ENCODE data around the gene GNAI3. TPM values are rescaled to one million over a fixed set of nuclear protein-coding genes. Genes with fewer than 3 reads are reported as not detected.

Gene GNAI3
- total and polyA plus RNA-seq, 10 of the 15 experiments (the other 5 are each of a cell fraction or from before 2014, with no cell fraction given), result 5.9 to 13.8 (median 8.0) TPM

GRCh38 chr1:109598655-109599054 is 50.2 kb downstream of the GNAI3 start:
- Histone ChIP-seq H3K4me3 (no peak overlapping the region), H3K36me3 (ENCODE audit: control insufficient read depth in 2 of 2, insufficient read depth in 2 of 2, low read length in 1 of 2) (peaks cover 0 to 14% of the 10 kb centered on the region in 2 experiments; a peak in 2 of 4 replicates), H3K4me2 (ENCODE audit: control insufficient read depth, insufficient read depth) (no peak overlapping the region), H4K20me1 (ENCODE audit: control insufficient read depth, insufficient read depth) (no peaks in the 10 kb centered on the region), H2AFZ (ENCODE audit: control insufficient read depth, low read depth, low read length) (no peak overlapping the region), H3K9ac (ENCODE audit: control insufficient read depth, insufficient read depth, low read length) (no peak overlapping the region), H3K4me1 (ENCODE audit: control insufficient read depth, insufficient read depth, low read length) (no peaks in the 10 kb centered on the region), H3K9me3 (replicated peaks; ENCODE audit: control insufficient read depth, insufficient read depth, low read length) (no peaks in the 10 kb centered on the region), H3K27ac (ENCODE audit: control insufficient read depth, insufficient read depth) (no peak overlapping the region), H3K27me3 (replicated peaks in 1 of 2; ENCODE audit: control insufficient read depth in 2 of 2, insufficient read depth in 2 of 2, low read length in 1 of 2) (no peaks in the 10 kb centered on the region), H3K79me2 (ENCODE audit: control insufficient read depth, insufficient read depth, low read length) (no peaks in the 10 kb centered on the region)
- in situ Hi-C loops (cut with MboI), result no loop called here
- 97% methylated on average over 5 of the region's 5 CpGs for WGBS (ENCODE audit: insufficient coverage, insufficient replicate concordance, low lambda C conversion rate, missing lambda C conversion rate)
- DNase-seq (ENCODE audit: low read depth, low spot score) (no peak), ATAC-seq (peak; percentile 48; the same call in 2 of the 3 replicates), FAIRE-seq (no peak)
- ChIA-PET CTCF (interaction anchor here (1.1 to 1.7 kb wide), 2 partner anchors 13 to 42 kb away, joined by 3 to 10 read pairs; no protein-coding TSS in a partner anchor), RAD21 (ENCODE audit: unreplicated experiment) (interaction anchor here (0.9 kb wide), 1 partner anchor 17 kb away, joined by 3 read pairs; no protein-coding TSS in a partner anchor), SMC1A (ENCODE audit: uncharacterized antibody, unreplicated experiment) (interaction anchor here (0.8 to 1.3 kb wide), 3 partner anchors 29 to 67 kb away, joined by 3 to 4 read pairs (median 3); no protein-coding TSS in a partner anchor), POLR2A (no interaction called here)
- intact Hi-C loops (cut with micrococcal nuclease; ENCODE audit: unreplicated experiment), result no loop called here
- TF ChIP-seq CTCF (IDR thresholded peaks at IDR 0.05 in 2 of 3, conservative IDR thresholded peaks at IDR 0.05 in 1 of 3; ENCODE audit: control insufficient read depth in 2 of 3, extremely low read depth in 1 of 3, insufficient read depth in 1 of 3, low read depth in 3 of 3, low read length in 3 of 3), result peak in 2 of 3 experiments; percentile 9 to 13; a peak in 1 of 6 replicates
- no peak for TF ChIP-seq RAD51 (IDR thresholded peaks at IDR 0.05)
- 0 out of 2 replicates have a peak, but pooled peaks have one; percentile 13 for TF ChIP-seq RAD21 (IDR thresholded peaks at IDR 0.05; ENCODE audit: insufficient read depth, low read depth, low read length)
- no peak for TF ChIP-seq TARDBP (IDR thresholded peaks at IDR 0.05; ENCODE audit: borderline replicate concordance)
- no peak for TF ChIP-seq HDAC6 (IDR thresholded peaks at IDR 0.05; ENCODE audit: unreplicated experiment)
- BruUV-seq (replicated peaks), result no TSS peak
